Measurements from ENCODE around the gene WRNIP1.

- TF ChIP-seq CTCF (conservative IDR thresholded peaks at IDR 0.05) (no peak), ZFX (IDR thresholded peaks at IDR 0.05) (no peak)
These were observed 18.6 kb upstream of the WRNIP1 start for GRCh38 chr6:2746557-2747061.

Measured in C4-2B (cell line).